Stimulated activated CD8-positive, alpha-beta memory T cell treated with anti-CD3 and anti-CD28 coated beads, Interleukin-2, amount 100 ng/mL, for 1 hour (primary cell): ENCODE data around the gene PLD5.
"Not testable (repeated sequence)": the region's sequence is repeated elsewhere in the genome, so short reads cannot be mapped to it uniquely, and the experiment has no call there.

Experiments
- DNase-seq, 2 donors: peaks; one replicate each; pipeline ENCODE4 v3.0.0-alpha.2; 2020; ENCODE audit warnings: low read depth in 2 of 2

PLD5 gene

GRCh38 chr1:242282758-242283485, 241.6 kb downstream of the PLD5 start:
- DNase-seq = not testable (repeated sequence)

DNA sequence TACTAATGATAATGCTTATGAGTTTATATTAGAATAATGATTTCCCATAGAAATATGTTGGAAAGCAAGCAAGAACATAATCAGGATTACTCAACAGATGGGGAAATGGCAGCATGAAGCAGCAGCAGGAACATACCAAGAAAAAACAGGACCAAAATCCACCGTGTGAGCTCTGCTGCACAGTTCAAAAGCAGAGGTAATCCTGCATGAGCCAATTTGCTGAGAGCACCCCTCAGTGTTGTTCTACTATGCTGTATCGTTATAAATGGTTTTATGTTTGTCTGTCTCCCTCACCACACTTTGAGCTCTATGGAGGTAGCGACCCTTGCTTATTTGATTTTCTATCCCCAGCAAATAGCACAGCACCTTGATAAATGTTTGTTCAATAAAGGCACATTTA, 246.1 kb downstream of the PLD5 start:
- not testable (repeated sequence) for DNase-seq

GRCh38 chr1:242276769-242277168, 247.7 kb downstream of the PLD5 start:
- not testable (repeated sequence) for DNase-seq

DNA sequence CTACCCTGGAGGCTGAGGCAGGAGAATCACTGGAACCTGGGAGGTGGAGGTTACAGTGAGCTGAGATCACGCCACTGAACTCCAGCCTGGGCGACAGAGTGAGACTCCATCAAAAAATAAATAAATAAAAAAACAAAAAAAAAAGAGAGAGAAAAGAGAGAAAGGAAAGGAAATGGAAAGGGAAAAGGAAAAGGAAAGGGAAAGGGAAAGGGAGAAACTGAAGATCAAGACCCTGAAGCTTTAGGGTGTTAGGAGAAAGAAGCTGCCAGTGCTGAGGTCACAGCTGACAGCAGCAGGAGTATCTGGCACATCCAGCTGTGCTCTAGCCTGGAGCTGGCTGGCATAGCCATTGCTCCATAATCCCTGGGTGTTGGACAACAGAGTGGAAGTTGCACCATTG, 257.5 kb downstream of the PLD5 start:
- DNase-seq = not testable (repeated sequence)

DNA sequence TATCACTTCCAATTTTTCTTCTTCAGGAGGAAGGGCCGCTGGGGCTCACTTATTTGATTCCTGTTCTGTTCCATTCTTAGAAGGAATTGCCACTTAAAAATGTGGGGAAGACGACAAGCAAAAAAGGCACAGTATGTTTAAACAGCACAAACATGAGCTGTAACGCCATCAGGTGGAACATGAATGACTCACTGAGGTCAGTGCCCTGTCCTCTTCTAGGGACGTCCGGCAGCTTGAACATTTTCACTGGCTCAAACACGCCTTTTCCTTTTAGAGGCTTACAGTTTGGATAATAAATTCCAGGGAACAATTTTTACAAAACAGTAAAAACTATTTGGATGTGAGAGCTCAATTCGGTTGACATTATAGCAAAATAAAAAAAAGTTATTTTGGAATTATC, 260.1 kb downstream of the PLD5 start:
- not testable (repeated sequence) for DNase-seq

- no peak for DNase-seq
Observed at GRCh38 chr1:242245255-242245654, 279.2 kb downstream of the PLD5 start.

- no peak for DNase-seq
Observed at GRCh38 chr1:242243472-242243871, 281.0 kb downstream of the PLD5 start.

- no peak for DNase-seq
Observed at GRCh38 chr1:242242983-242243382, 281.5 kb downstream of the PLD5 start.

GRCh38 chr1:242241936-242242335, 282.6 kb downstream of the PLD5 start:
- no peak for DNase-seq

DNA sequence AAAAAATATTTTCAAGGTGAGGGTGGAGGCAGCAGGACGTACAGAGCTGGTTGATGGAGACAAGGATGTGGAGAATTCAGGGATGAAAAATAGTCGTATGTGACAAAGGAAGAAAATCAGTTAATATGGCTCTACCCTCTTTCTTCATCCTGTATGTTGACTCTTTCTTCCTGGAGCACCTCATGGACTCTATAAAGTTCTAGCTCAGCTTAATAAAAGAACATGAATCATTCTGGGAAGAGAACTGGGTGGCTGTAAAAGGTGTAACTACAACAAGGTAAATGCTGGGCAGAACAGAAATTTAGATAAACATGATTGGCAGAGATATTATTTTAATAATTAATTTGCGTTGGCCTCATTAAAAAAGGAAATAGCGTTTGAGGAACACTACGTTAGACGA, 283.8 kb downstream of the PLD5 start:
- DNase-seq = no peak

GRCh38 chr1:242240077-242240476, 284.4 kb downstream of the PLD5 start:
- DNase-seq = no peak

DNA sequence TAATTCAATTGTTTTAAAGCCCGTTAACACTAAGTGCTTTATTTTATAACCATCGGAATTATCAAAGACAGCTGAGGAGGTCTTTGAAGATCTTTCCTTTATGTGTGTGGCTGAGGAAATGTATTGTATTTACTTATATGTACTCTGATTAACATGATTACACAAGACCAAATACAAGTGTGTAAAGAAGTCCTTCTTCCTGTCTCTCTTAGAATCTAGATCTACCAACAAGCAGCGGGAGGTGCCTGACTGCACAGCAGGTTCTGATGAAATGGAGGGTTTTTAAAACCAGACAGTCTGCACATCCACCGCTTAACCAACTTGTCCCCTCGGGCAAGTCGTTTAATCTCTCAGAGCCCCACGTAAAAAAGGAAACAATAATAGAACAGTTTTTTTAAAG, 285.1 kb downstream of the PLD5 start:
- DNase-seq = no peak

GRCh38 chr1:242237051-242237450, 287.4 kb downstream of the PLD5 start:
- DNase-seq = no peak

DNA sequence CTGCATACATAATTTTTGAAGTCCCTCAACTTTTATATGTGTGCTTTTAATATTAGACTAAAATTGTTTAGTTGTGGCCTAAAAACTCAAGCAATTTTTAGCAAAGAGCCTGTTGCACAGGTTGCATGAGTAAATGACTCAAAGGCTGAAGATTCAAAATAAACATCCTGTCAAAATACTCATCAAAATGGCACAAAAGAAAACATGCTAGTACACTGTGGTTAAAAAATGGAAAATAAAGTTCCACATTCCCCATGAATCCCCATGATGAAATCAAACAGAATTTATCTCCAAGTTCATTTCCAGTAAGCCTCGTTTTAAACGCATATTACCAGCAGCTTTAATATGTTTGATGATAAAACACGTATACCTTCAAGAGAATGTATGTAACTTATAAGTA, 295.5 kb downstream of the PLD5 start:
- DNase-seq = no peak

DNA sequence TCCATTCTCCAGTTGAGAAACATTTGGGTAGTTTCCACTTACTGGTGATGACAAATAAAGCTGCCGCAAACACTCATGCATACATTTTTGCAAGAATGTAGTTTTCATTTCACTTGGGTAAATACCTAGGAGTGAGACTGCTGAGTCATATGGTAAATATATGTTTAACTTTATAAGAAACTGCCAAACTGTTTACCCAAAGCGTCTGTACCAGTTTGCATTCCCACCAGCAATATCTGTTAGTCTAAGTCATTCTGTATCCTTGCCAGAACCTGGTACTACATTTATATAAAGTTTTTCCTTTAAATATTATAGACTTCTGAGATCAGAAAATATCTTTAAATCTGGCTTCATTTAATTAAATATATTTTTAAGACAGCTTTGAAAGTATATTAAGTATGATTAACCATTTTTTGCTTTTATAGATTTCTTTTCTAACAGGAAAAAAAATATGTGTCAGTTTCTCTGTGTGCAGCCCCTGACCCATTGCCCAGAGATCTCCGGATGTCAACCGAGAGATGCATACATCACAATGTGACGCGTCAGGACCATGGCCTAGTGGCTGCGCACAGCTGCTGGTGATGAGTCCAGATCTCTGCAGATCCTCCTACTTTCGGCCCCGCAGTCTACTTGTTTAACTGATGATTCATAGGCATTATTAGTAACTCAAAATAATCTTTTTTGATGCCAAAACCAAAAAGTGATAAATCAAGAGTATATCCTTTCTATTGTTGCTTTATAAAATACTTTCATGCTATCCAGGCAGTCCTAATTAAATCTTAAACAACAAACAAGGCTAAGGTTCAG, 298.5 kb downstream of the PLD5 start:
- DNase-seq = no peak

DNA sequence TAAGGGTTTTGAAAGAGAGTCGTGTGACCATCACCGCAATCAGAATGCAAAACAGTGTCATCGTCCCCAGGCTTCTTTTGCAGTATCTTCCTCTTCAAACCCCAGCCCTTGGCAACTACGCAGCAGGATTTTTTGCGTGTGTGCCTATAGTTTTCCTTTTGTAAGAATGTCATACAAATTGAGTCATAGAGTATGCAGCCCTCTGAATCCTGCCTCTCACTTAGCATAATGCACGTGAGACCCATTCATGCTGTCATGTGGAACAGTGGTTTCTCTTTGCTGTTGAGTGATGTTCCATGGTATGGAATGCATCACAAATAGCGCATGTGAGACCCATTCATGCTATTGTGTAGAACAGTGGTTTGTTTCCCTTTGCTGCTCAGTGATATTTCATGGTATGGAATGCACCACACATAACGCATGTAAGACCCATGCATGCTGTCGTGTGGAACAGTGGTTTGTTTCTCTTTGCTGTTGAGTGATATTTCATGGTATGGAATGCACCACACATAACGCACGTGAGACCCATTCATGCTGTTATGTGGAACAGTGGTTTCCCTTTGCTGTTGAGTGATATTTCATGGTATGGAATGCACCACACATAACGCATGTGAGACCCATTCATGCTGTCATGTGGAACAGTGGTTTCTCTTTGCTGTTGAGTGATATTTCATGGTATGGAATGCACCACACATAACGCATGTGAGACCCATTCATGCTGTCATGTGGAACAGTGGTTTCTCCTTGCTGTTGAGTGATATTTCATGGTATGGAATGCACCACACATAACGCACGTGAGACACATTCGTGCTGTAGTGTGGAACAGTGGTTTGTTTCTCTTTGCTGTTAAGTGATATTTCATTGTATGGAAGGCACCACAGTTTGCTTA, 299.4 kb downstream of the PLD5 start:
- not testable (repeated sequence) for DNase-seq

GRCh38 chr1:242224461-242224860, 300.0 kb downstream of the PLD5 start:
- DNase-seq = no peak

DNA sequence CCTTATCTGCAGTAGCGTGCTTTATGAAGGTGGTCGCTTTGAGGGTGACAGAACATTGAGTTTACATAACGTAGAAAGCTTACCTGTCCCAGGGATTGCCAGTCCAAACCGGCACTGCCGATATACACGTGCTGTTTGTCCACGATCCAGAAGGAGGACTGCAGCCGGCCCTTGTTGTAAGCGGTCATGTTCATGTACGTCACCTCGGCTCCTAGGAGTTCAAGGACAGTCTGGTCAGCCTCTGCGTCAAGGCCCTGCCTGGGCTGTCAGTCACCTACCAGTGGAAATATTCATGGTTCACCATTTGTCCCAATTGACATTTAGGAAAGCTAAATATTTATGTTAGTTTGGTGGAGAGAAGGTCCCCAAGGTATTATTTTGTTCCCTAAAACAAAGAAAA, 304.6 kb downstream of the PLD5 start:
- DNase-seq = no peak

DNA sequence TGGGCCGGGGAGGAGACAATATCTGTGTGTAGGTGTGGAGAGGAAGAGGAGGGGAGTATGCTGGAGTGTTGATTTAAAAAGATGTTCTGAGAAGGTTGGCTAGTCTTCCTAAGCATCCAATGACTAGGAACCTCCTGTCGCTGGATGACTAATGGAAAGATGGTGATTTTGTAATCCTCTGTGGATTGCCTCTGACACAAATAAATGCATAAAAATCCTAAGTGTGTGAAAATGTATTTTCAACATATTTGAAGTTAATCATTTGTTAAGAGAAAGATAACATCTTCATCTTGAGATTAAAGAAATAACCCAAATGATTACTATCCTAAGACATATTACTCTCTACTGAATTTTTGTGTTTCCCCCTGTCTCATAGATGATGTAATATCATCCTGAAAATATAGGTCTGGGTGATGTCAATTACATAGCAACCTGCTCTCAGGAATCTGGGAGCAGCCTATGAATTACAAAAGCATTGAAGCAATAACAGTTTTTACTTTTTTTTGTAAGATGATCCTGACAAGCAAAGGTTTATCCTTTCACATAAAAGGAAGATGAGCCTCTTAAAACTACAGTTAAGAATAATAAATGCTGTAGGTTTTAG, 305.1 kb downstream of the PLD5 start:
- DNase-seq = no peak

- DNase-seq = no peak
Observed at GRCh38 chr1:242216368-242216767, 308.1 kb downstream of the PLD5 start.

GRCh38 chr1:242214455-242214854, 310.0 kb downstream of the PLD5 start:
- not testable (repeated sequence) for DNase-seq

DNA sequence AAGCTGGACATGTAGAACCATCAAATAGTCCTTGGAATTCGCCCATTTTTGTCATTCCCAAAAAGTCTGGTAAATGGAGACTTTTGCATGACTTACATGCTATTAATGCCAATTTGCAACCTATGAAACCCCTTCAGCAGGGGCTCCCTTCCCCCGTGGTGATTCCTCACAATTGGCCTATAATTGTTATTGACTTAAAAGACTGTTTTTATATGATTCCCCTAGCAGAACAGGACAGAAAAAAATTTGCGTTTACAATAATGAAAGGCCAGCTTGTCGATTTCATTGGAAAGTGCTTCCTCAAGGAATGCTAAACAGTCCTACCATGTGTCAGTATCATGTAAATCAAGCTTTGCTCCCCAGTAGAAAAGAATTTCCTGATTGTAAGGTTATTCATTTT, 311.5 kb downstream of the PLD5 start:
- not testable (repeated sequence) for DNase-seq
